HepG2 (cell line): ENCODE data around the gene PRUNE1. TPM values are rescaled to one million over a fixed set of nuclear protein-coding genes. Genes with fewer than 3 reads are reported as not detected.

Experiments used
- FLYWCH1 ChIP-seq: sonication (generic); formaldehyde crosslinking; IDR thresholded peaks from 2 replicates; pipeline ENCODE4 v1.8.1; 2023; ENCODE audit warnings: mild to moderate bottlenecking, missing genetic modification reagents
- GABPB1 ChIP-seq: IDR thresholded peaks from 2 replicates; pipeline ENCODE4 v1.6.1; 2016; ENCODE audit warnings: mild to moderate bottlenecking, missing genetic modification reagents, moderate library complexity, missing compliant biosample characterization
- HMG20A ChIP-seq: IDR thresholded peaks from 2 replicates; pipeline ENCODE4 v1.6.1; 2016; ENCODE audit warnings: borderline replicate concordance
- IKZF4 ChIP-seq: sonication (generic); formaldehyde crosslinking; IDR thresholded peaks from 2 replicates; pipeline ENCODE4 v1.5.1; 2020; ENCODE audit warnings: borderline replicate concordance, mild to moderate bottlenecking, low read depth, missing genetic modification reagents; ENCODE audit errors: not compliant biosample characterization
- JARID2 ChIP-seq: sonication (generic); formaldehyde crosslinking; IDR thresholded peaks from 2 replicates; pipeline ENCODE4 v1.8.1; 2023; ENCODE audit warnings: missing genetic modification reagents, inconsistent platforms; ENCODE audit not compliant: insufficient replicate concordance
- MTF2 ChIP-seq: sonication (generic); formaldehyde crosslinking; IDR thresholded peaks from 2 replicates; pipeline ENCODE4 v1.5.0; 2020; ENCODE audit warnings: missing genetic modification reagents, borderline replicate concordance
- NFE2L2 ChIP-seq: fragments of 150-350 bp; IDR thresholded peaks from 2 replicates; pipeline ENCODE4 v1.6.1; 2014; ENCODE audit warnings: low read length
- NFYB ChIP-seq: sonication (generic); formaldehyde crosslinking; IDR thresholded peaks from 2 replicates; pipeline ENCODE4 v1.4.0; 2020; ENCODE audit warnings: missing genetic modification reagents
- PPARG ChIP-seq: conservative IDR thresholded peaks from 2 replicates; pipeline ENCODE4 v1.6.1; 2016; ENCODE audit warnings: missing biosample characterization, missing genetic modification reagents
- RAD21 ChIP-seq: fragments of 450-650 bp; formaldehyde crosslinking; IDR thresholded peaks from 2 replicates; pipeline ENCODE4 v1.5.0; 2020; ENCODE audit warnings: mild to moderate bottlenecking
- SIX1 ChIP-seq: sonication (generic); formaldehyde crosslinking; IDR thresholded peaks from 2 replicates; pipeline ENCODE4 v1.4.0; 2020; ENCODE audit warnings: missing genetic modification reagents, borderline replicate concordance
- SP4 ChIP-seq: sonication (generic); formaldehyde crosslinking; IDR thresholded peaks from 2 replicates; pipeline ENCODE4 v1.8.1; 2023; ENCODE audit warnings: mild to moderate bottlenecking, missing genetic modification reagents
- TAF1 ChIP-seq: sonication (generic); formaldehyde crosslinking; IDR thresholded peaks from 2 replicates; pipeline ENCODE4 v1.4.0; 2020; ENCODE audit warnings: missing genetic modification reagents
- ZNF343 ChIP-seq: sonication (generic); formaldehyde crosslinking; IDR thresholded peaks from 2 replicates; pipeline ENCODE4 v1.4.0; 2020; ENCODE audit warnings: mild to moderate bottlenecking, missing genetic modification reagents
- ZNF431 ChIP-seq: sonication (generic); formaldehyde crosslinking; IDR thresholded peaks from 2 replicates; pipeline ENCODE4 v1.9.0; 2022; ENCODE audit warnings: missing genetic modification reagents, low read depth, mild to moderate bottlenecking, borderline replicate concordance
- ZNF614 ChIP-seq: IDR thresholded peaks from 2 replicates; pipeline ENCODE4 v1.6.1; 2018; ENCODE audit warnings: missing biosample characterization, missing genetic modification reagents, inconsistent platforms, borderline replicate concordance
- polyA plus RNA-seq, 8 experiments: library from polyadenylated mRNA; depleted of rRNA in 3 of 8; stranded (reverse) in 7 of 8; unstranded in 1 of 8; fragments of >200 nt; fragmentation: Illumina TruSeq in 4 of 8; extraction: Trizol in 4 of 8; gene quantifications; 2 replicates each; pipeline versions ENCODE4 v1.2.1 to v1.2.3, GENCODE V29; 2011 to 2016; ENCODE audit warnings: low read depth in 4 of 8, missing spikeins in 1 of 8, mixed read lengths in 1 of 8; ENCODE audit not compliant: insufficient read depth in 1 of 8
- total RNA-seq, 5 experiments: library from RNA; depleted of rRNA; stranded (reverse); fragments of >200 nt; fragmentation: Illumina TruSeq; extraction: Trizol; gene quantifications; 2 replicates each; pipeline ENCODE4 v1.2.3, GENCODE V29; 2016; ENCODE audit warnings: low read depth in 1 of 5
- TF ChIP-seq, protein P1 (sequence below): sonication (generic); formaldehyde crosslinking; IDR thresholded peaks from 2 replicates; pipeline ENCODE4 v1.4.0; 2020; ENCODE audit warnings: missing genetic modification reagents
- TF ChIP-seq, protein P2 (sequence below): sonication (generic); formaldehyde crosslinking; IDR thresholded peaks from 2 replicates; pipeline ENCODE4 v1.5.0; 2020; ENCODE audit warnings: missing genetic modification reagents, mild to moderate bottlenecking, borderline replicate concordance
- TF ChIP-seq, protein P3 (sequence below): sonication (generic); formaldehyde crosslinking; IDR thresholded peaks from 2 replicates; pipeline ENCODE4 v1.8.0; 2022; ENCODE audit warnings: low read depth, missing genetic modification reagents
- TF ChIP-seq, protein P4 (sequence below), 2 experiments: IDR thresholded peaks; 2 replicates each; pipeline ENCODE4 v1.6.1; 2011 to 2012; ENCODE audit warnings: low read length in 2 of 2, borderline replicate concordance in 1 of 2, low read depth in 1 of 2, mild to moderate bottlenecking in 1 of 2, moderate library complexity in 1 of 2
- TF ChIP-seq, protein P5 (sequence below): conservative IDR thresholded peaks from 2 replicates; pipeline ENCODE4 v1.6.1; 2018; ENCODE audit warnings: missing genetic modification reagents

PRUNE1 gene
- total and polyA plus RNA-seq, 2 of the 13 experiments (the other 11 are each of a cell fraction or from before 2014, with no cell fraction given) = 19.0 to 31.9 TPM

DNA sequence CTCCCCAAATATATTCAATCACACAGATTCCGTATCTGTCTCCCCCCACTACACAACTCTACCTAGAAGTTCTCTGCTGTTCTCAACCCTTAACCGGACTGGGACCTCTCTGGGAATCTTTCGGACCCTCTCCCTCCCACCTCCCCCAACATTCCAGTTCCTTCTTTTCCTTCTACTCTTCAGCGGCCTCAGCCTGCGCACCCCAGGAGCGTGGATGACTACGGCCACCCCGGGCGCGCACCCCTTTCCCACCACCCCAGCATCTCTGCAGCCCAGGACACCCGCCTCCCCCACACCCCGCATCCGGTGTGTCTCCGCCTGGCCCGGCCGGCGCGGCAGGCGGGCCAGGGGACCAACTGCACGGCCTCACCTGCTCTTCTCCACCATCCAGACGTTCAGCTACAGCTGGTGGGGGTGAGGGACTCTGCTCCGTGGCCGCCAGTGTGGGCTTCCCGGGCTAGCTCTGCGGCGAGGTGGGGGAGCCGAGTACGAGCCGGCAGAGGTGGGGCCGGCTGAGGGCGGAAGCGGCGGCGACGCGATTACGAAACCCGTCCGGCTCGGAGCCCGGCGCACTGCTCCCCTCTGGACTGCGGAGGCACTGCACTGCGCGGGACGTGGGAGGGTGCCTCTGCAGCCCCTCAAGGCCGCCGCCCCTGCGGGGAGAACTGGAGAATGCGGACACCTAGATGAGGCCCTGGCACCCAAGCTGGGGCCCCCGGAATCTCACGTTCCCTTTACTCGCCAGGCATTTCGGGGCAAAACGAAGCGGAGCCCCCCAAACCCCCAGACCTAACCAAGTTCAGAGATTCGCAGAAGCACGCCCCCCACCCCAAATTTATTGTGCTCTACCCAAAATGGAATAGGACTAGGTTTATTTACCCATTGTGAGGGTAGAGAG is 51.1 kb downstream of the PRUNE1 start, which contains the start of gene CDC42SE1 (continued):
- no peak for TF ChIP-seq MTF2 (CRISPR knock-in tag)
- 0 out of 2 replicates have a peak, but pooled peaks have one; percentile 55 for TF ChIP-seq ZNF343 (CRISPR knock-in tag)
- TF ChIP-seq HMG20A (CRISPR knock-in tag) = no peak
- no peak for TF ChIP-seq SP4 (CRISPR knock-in tag)
- no peak for TF ChIP-seq JARID2 (CRISPR knock-in tag)
- TF ChIP-seq SIX1 (CRISPR knock-in tag) = no peak
- TF ChIP-seq GABPB1 (CRISPR knock-in tag) = peak; percentile 93
- no peak for TF ChIP-seq IKZF4 (CRISPR knock-in tag)
- no peak for TF ChIP-seq NFYB (CRISPR knock-in tag)
- no peak for TF ChIP-seq ZNF431
- TF ChIP-seq NFE2L2 = no peak
- TF ChIP-seq ZNF614 (CRISPR knock-in tag) = 0 out of 2 replicates have a peak, but pooled peaks have one; percentile 18
- TF ChIP-seq, protein P1, sequence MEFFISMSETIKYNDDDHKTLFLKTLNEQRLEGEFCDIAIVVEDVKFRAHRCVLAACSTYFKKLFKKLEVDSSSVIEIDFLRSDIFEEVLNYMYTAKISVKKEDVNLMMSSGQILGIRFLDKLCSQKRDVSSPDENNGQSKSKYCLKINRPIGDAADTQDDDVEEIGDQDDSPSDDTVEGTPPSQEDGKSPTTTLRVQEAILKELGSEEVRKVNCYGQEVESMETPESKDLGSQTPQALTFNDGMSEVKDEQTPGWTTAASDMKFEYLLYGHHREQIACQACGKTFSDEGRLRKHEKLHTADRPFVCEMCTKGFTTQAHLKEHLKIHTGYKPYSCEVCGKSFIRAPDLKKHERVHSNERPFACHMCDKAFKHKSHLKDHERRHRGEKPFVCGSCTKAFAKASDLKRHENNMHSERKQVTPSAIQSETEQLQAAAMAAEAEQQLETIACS (CRISPR knock-in tag) = no peak
- TF ChIP-seq, protein P2, sequence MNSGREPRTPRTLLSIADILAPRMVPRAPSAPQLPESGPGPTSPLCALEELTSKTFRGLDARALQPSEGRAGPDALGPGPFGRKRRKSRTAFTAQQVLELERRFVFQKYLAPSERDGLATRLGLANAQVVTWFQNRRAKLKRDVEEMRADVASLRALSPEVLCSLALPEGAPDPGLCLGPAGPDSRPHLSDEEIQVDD (CRISPR knock-in tag) = peak; percentile 77; the same call in 1 of the 2 replicates
- no peak; the same call in 1 of the 2 replicates for TF ChIP-seq PPARG (CRISPR knock-in tag)
- TF ChIP-seq, protein P3, sequence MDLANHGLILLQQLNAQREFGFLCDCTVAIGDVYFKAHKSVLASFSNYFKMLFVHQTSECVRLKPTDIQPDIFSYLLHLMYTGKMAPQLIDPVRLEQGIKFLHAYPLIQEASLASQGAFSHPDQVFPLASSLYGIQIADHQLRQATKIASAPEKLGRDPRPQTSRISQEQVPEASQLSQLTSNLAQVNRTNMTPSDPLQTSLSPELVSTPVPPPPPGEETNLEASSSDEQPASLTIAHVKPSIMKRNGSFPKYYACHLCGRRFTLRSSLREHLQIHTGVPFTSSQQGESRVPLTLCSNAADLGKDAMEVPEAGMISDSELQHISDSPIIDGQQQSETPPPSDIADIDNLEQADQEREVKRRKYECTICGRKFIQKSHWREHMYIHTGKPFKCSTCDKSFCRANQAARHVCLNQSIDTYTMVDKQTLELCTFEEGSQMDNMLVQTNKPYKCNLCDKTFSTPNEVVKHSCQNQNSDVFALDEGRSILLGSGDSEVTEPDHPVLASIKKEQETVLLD (CRISPR knock-in tag) = peak; percentile 62; the same call in 1 of the 2 replicates
- TF ChIP-seq, protein P4, sequence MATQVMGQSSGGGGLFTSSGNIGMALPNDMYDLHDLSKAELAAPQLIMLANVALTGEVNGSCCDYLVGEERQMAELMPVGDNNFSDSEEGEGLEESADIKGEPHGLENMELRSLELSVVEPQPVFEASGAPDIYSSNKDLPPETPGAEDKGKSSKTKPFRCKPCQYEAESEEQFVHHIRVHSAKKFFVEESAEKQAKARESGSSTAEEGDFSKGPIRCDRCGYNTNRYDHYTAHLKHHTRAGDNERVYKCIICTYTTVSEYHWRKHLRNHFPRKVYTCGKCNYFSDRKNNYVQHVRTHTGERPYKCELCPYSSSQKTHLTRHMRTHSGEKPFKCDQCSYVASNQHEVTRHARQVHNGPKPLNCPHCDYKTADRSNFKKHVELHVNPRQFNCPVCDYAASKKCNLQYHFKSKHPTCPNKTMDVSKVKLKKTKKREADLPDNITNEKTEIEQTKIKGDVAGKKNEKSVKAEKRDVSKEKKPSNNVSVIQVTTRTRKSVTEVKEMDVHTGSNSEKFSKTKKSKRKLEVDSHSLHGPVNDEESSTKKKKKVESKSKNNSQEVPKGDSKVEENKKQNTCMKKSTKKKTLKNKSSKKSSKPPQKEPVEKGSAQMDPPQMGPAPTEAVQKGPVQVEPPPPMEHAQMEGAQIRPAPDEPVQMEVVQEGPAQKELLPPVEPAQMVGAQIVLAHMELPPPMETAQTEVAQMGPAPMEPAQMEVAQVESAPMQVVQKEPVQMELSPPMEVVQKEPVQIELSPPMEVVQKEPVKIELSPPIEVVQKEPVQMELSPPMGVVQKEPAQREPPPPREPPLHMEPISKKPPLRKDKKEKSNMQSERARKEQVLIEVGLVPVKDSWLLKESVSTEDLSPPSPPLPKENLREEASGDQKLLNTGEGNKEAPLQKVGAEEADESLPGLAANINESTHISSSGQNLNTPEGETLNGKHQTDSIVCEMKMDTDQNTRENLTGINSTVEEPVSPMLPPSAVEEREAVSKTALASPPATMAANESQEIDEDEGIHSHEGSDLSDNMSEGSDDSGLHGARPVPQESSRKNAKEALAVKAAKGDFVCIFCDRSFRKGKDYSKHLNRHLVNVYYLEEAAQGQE (IDR thresholded peaks at IDR 0.05; ENCODE audit: borderline replicate concordance in 1 of 2, low read depth in 1 of 2, low read length in 2 of 2) = no peak
- peak; percentile 45; the same call in 1 of the 2 replicates for TF ChIP-seq TAF1 (CRISPR knock-in tag)
- peak; percentile 66; the same call in 1 of the 2 replicates for TF ChIP-seq RAD21 (CRISPR knock-in tag)
- no peak for TF ChIP-seq FLYWCH1 (CRISPR knock-in tag)
- TF ChIP-seq, protein P5, sequence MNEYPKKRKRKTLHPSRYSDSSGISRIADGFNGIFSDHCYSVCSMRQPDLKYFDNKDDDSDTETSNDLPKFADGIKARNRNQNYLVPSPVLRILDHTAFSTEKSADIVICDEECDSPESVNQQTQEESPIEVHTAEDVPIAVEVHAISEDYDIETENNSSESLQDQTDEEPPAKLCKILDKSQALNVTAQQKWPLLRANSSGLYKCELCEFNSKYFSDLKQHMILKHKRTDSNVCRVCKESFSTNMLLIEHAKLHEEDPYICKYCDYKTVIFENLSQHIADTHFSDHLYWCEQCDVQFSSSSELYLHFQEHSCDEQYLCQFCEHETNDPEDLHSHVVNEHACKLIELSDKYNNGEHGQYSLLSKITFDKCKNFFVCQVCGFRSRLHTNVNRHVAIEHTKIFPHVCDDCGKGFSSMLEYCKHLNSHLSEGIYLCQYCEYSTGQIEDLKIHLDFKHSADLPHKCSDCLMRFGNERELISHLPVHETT (CRISPR knock-in tag) = 0 out of 2 replicates have a peak, but pooled peaks have one; percentile 34
